A549 (cell line): ENCODE measurements around the gene PRSS23. TPM values are rescaled to one million over a fixed set of nuclear protein-coding genes. Genes with fewer than 3 reads are reported as not detected.

Experiments
- ATAC-seq, 2 experiments: fragments of 200-7000 bp in 1 of 2; fragments of >200 bp in 1 of 2; cut with Nextera tagmentation in 1 of 2; cut with Tn5 transposase in 1 of 2; 3 replicates each; pipeline versions ENCODE4 v1.8.0 to v1.9.1; 2018 to 2020; ENCODE audit warnings: mild to moderate bottlenecking in 1 of 2, moderate library complexity in 1 of 2
- CTCF ChIA-PET: fragments of 300-600 bp; sonication (Branson Sonifier 250); formaldehyde crosslinking; extraction: SDS; loops from one replicate; lab custom pipeline; 2021; ENCODE audit warnings: antibody characterized with exemption, inconsistent platforms; lab: Yijun Ruan, JAX
- POLR2A ChIA-PET: fragments of 350-600 bp; formaldehyde crosslinking; extraction: SDS; loops from one replicate; lab custom pipeline; 2021; ENCODE audit warnings: antibody characterized with exemption, inconsistent platforms; lab: Yijun Ruan, JAX
- DNase-seq, 2 experiments: peaks; one replicate each; pipeline versions ENCODE4 v3.0.0 to v3.0.0-alpha.2; 2011 to 2016; ENCODE audit warnings: low read depth in 1 of 2, low spot score in 1 of 2
- FAIRE-seq: peaks from 2 replicates; lab custom pipeline; 2011; peaks lifted over from hg19 to GRCh38; lab: Jason Lieb, UNC
- H3K27ac ChIP-seq, 2 experiments: fragments of >200 bp; sonication (Bioruptor Twin); formaldehyde crosslinking; 3 replicates each; pipeline ENCODE4 v1.5.1; 2016 to 2017
- H3K4me1 ChIP-seq: fragments of >200 bp; sonication (Bioruptor Twin); formaldehyde crosslinking; 3 replicates; pipeline ENCODE4 v1.6.1; 2016
- H3K4me2 ChIP-seq: fragments of >200 bp; sonication (Bioruptor Twin); formaldehyde crosslinking; 3 replicates; pipeline ENCODE4 v1.6.1; 2016
- H3K4me3 ChIP-seq: fragments of >200 bp; sonication (Bioruptor Twin); formaldehyde crosslinking; 3 replicates; pipeline ENCODE4 v1.5.1; 2016
- H3K9me3 ChIP-seq: fragments of >200 bp; sonication (Bioruptor Twin); formaldehyde crosslinking; 3 replicates; pipeline ENCODE4 v1.6.1; 2016
- BCL3 ChIP-seq: fragments of >200 bp; sonication (Bioruptor Twin); formaldehyde crosslinking; IDR thresholded peaks from 3 replicates; pipeline ENCODE4 v1.6.1; 2016
- CBX2 ChIP-seq: fragments of 200-600 bp; sonication (generic); IDR thresholded peaks from 2 replicates; pipeline ENCODE4 v1.6.1; 2016; ENCODE audit warnings: low read depth, mild to moderate bottlenecking, borderline replicate concordance
- CEBPB ChIP-seq, 2 experiments: fragments of >200 bp in 1 of 2; sonication (Bioruptor Twin) in 1 of 2; formaldehyde crosslinking in 1 of 2; IDR thresholded peaks; 2 replicates each; pipeline ENCODE4 v1.6.1; 2012 to 2016
- CTCF ChIP-seq: fragments of >200 bp; sonication (Bioruptor Twin); formaldehyde crosslinking; IDR thresholded peaks from 3 replicates; pipeline ENCODE4 v1.5.1; 2016
- EP300 ChIP-seq, 2 experiments: fragments of >200 bp; sonication (Bioruptor Twin); formaldehyde crosslinking; IDR thresholded peaks; 2 replicates in 1 of 2; 3 replicates in 1 of 2; pipeline ENCODE4 v1.6.1; 2016 to 2017
- ESRRA ChIP-seq: fragments of 150-350 bp; IDR thresholded peaks from 2 replicates; pipeline ENCODE4 v1.6.1; 2014; ENCODE audit warnings: mild to moderate bottlenecking, low read length, borderline replicate concordance
- FOSB ChIP-seq: fragments of 250-450 bp; sonication (Bioruptor Pico); IDR thresholded peaks from 2 replicates; pipeline ENCODE4 v1.5.0; 2020; ENCODE audit warnings: mild to moderate bottlenecking, moderate library complexity
- FOSL2 ChIP-seq, 2 experiments: fragments of 450-650 bp in 1 of 2; fragments of >200 bp in 1 of 2; sonication (Bioruptor Twin) in 1 of 2; formaldehyde crosslinking; IDR thresholded peaks; 2 replicates each; pipeline versions ENCODE4 v1.5.0 to v1.6.1; 2016 to 2020; ENCODE audit warnings: mild to moderate bottlenecking in 1 of 2, moderate library complexity in 1 of 2
- FOXS1 ChIP-seq: fragments of 250-450 bp; sonication (Bioruptor Pico); IDR thresholded peaks from 2 replicates; pipeline ENCODE4 v1.5.0; 2020; ENCODE audit warnings: mild to moderate bottlenecking, moderate library complexity
- HOXA7 ChIP-seq: fragments of 250-450 bp; sonication (Bioruptor Pico); IDR thresholded peaks from 2 replicates; pipeline ENCODE4 v1.5.0; 2020; ENCODE audit warnings: mild to moderate bottlenecking, moderate library complexity
- JUN ChIP-seq, 2 experiments: fragments of >200 bp; sonication (Bioruptor Twin); formaldehyde crosslinking; IDR thresholded peaks; 2 replicates in 1 of 2; 3 replicates in 1 of 2; pipeline ENCODE4 v1.6.1; 2016 to 2017
- KDM5A ChIP-seq: fragments of 200-600 bp; sonication (generic); IDR thresholded peaks from 2 replicates; pipeline ENCODE4 v1.6.1; 2016; ENCODE audit warnings: antibody characterized with exemption, mild to moderate bottlenecking
- MAX ChIP-seq: IDR thresholded peaks from 2 replicates; pipeline ENCODE4 v1.6.1; 2012
- NPAS2 ChIP-seq: fragments of 250-450 bp; sonication (Bioruptor Pico); IDR thresholded peaks from 2 replicates; pipeline ENCODE4 v1.8.0; 2022; ENCODE audit warnings: mild to moderate bottlenecking, moderate library complexity, borderline replicate concordance
- POLR2A ChIP-seq: IDR thresholded peaks from 2 replicates; pipeline ENCODE4 v1.6.1; 2012; ENCODE audit warnings: mild to moderate bottlenecking, low read length
- POLR2AphosphoS2 ChIP-seq: conservative IDR thresholded peaks from 2 replicates; pipeline ENCODE4 v1.6.1; 2012; ENCODE audit warnings: low read length, improper control_type of control experiment, inconsistent platforms
- REST ChIP-seq: fragments of 200-600 bp; sonication (generic); IDR thresholded peaks from 2 replicates; pipeline ENCODE4 v1.6.1; 2016; ENCODE audit warnings: antibody characterized with exemption, mild to moderate bottlenecking, moderate library complexity
- SMC3 ChIP-seq: fragments of >200 bp; sonication (Bioruptor Twin); formaldehyde crosslinking; IDR thresholded peaks from 3 replicates; pipeline ENCODE4 v1.6.1; 2018; ENCODE audit warnings: inconsistent platforms
- SREBF2 ChIP-seq: fragments of 450-650 bp; IDR thresholded peaks from 2 replicates; pipeline ENCODE4 v1.6.1; 2014; ENCODE audit warnings: mild to moderate bottlenecking, moderate library complexity
- ZNF302 ChIP-seq: fragments of 250-450 bp; sonication (Bioruptor Pico); IDR thresholded peaks from 2 replicates; pipeline ENCODE4 v1.9.0; 2021; ENCODE audit warnings: inconsistent platforms, mild to moderate bottlenecking, moderate library complexity
- WGBS: methylation state at CpG from one replicate; pipeline ENCODE4 v1.1.6; 2017; ENCODE audit errors: missing lambda C conversion rate; 5-methylcytosine and 5-hydroxymethylcytosine counted together
- polyA plus RNA-seq, 4 experiments: library from polyadenylated mRNA; depleted of rRNA in 3 of 4; stranded (reverse); fragments of >200 nt; fragmentation: RNase III in 1 of 4; extraction: RNeasy Plus Mini Kit Qiagen cat#74134 plus additional on column Dnase treatment in 1 of 4; gene quantifications; 2 replicates in 3 of 4; 3 replicates in 1 of 4; pipeline ENCODE4 v1.2.3, GENCODE V29; 2011 to 2017

The PRSS23 gene
- polyA plus RNA-seq, 2 of the 4 experiments (the other 2 are of a cell fraction): 217 to 240 TPM

- Histone ChIP-seq H3K4me1 (peaks cover 64% of the 10 kb centered on the region), H3K27ac (peak overlapping the region; percentile 93 to 96), H3K4me3 (peak overlapping the region; percentile 85), H3K4me2 (peak overlapping the region; percentile 88), H3K9me3 (no peaks in the 10 kb centered on the region)
- ChIA-PET POLR2A (interaction anchor here (0.6 to 5.4 kb wide), 19 partner anchors 10 to 341 kb away, joined by 3 to 36 read pairs (median 8); partner anchors contain the start of gene ME3), CTCF (interaction anchor here (1.1 to 7.4 kb wide), 10 partner anchors 10 to 344 kb away, joined by 3 to 44 read pairs (median 8); no protein-coding TSS in a partner anchor)
- DNase-seq: no peak
- no peak for FAIRE-seq
- 0% methylated on average over 9 of the region's 9 CpGs for WGBS
- TF ChIP-seq KDM5A (no peak), FOSB (CRISPR knock-in tag) (peak; percentile 63; the same call in 1 of the 2 replicates), JUN (IDR thresholded peaks at IDR 0.05) (0 out of 5 replicates have a peak, but pooled peaks of 1 of the 2 experiments have one; percentile 1), POLR2AphosphoS2 (no peak), SREBF2 (no peak), HOXA7 (CRISPR knock-in tag) (peak; percentile 22; the same call in 1 of the 2 replicates)
- ATAC-seq: 0 out of 6 replicates have a peak, but pooled peaks of 1 of the 2 experiments have one; percentile 0
Measured at GRCh38 chr11:86800960-86801272, 574 bp downstream of the PRSS23 start.

GRCh38 chr11:86801364-86801763 is 1.0 kb downstream of the PRSS23 start:
- Histone ChIP-seq H3K9me3 (no peaks in the 10 kb centered on the region), H3K27ac (peak overlapping the region; percentile 93 to 96), H3K4me3 (peak overlapping the region; percentile 85), H3K4me2 (peak overlapping the region; percentile 88), H3K4me1 (peaks cover 65% of the 10 kb centered on the region)
- peak in 1 of 2 experiments; percentile 4; a peak in 2 of 6 replicates for ATAC-seq
- ChIA-PET POLR2A (interaction anchor here (0.6 to 5.4 kb wide), 12 partner anchors 10 to 317 kb away, joined by 3 to 36 read pairs (median 17); partner anchors contain the start of gene ME3), CTCF (interaction anchor here (0.8 to 7.4 kb wide), 10 partner anchors 10 to 316 kb away, joined by 3 to 44 read pairs (median 3); no protein-coding TSS in a partner anchor)
- TF ChIP-seq CBX2: no peak
- no peak for TF ChIP-seq ZNF302 (CRISPR knock-in tag)
- no peak for TF ChIP-seq SREBF2
- TF ChIP-seq HOXA7 (CRISPR knock-in tag): peak; percentile 10
- 0 out of 2 replicates have a peak, but pooled peaks have one; percentile 39 for TF ChIP-seq MAX
- no peak for TF ChIP-seq FOXS1 (CRISPR knock-in tag)
- TF ChIP-seq SMC3: no peak
- TF ChIP-seq ESRRA: no peak
- no peak for TF ChIP-seq FOSL2 (IDR thresholded peaks at IDR 0.05)
- TF ChIP-seq FOSL2 (CRISPR knock-in tag; IDR thresholded peaks at IDR 0.05): no peak
- TF ChIP-seq POLR2A: no peak
- no peak for TF ChIP-seq NPAS2 (CRISPR knock-in tag)
- TF ChIP-seq JUN (IDR thresholded peaks at IDR 0.05): peak in 1 of 2 experiments; percentile 28; a peak in 1 of 5 replicates
- DNase-seq: peak in 1 of 2 experiments; percentile 44
- WGBS: 11% methylated on average over 2 of the region's 2 CpGs
- peak; percentile 56 for FAIRE-seq

- DNase-seq: no peak
- ATAC-seq: peak in 1 of 2 experiments; percentile 2; a peak in 3 of 6 replicates
- FAIRE-seq: no peak
- no peak for TF ChIP-seq ESRRA
- no peak for TF ChIP-seq POLR2A
- no peak for TF ChIP-seq CEBPB (IDR thresholded peaks at IDR 0.05)
- H3K27ac ChIP-seq: peak overlapping the region; percentile 93 to 96
- peak overlapping the region; percentile 88 for H3K4me2 ChIP-seq
- H3K4me1 ChIP-seq: peaks cover 66% of the 10 kb centered on the region
- WGBS: 10% methylated on average over 5 of the region's 5 CpGs
- ChIA-PET CTCF (interaction anchor here (0.6 to 7.4 kb wide), 16 partner anchors 15 to 405 kb away, joined by 3 to 44 read pairs (median 4); partner anchors contain the start of gene ME3), POLR2A (interaction anchor here (1.4 to 5.4 kb wide), 5 partner anchors 10 to 208 kb away, joined by 3 to 32 read pairs (median 17); partner anchors contain the start of gene ME3)
- peak overlapping the region; percentile 85 for H3K4me3 ChIP-seq
- H3K9me3 ChIP-seq: no peaks in the 10 kb centered on the region
Measured at GRCh38 chr11:86802146-86802545, 1.8 kb downstream of the PRSS23 start.

GRCh38 chr11:86802601-86803051 is 2.3 kb downstream of the PRSS23 start:
- Histone ChIP-seq H3K4me1 (peaks cover 65% of the 10 kb centered on the region), H3K4me3 (peak overlapping the region; percentile 85), H3K4me2 (peak overlapping the region; percentile 88), H3K9me3 (no peaks in the 10 kb centered on the region), H3K27ac (peak overlapping the region; percentile 93 to 96)
- POLR2A ChIA-PET: interaction anchor here (0.7 to 5.4 kb wide), 4 partner anchors 9 to 194 kb away, joined by 3 to 24 read pairs (median 5); partner anchors contain the start of gene ME3
- ATAC-seq (peak; percentile 40 to 70; a peak in 5 of 6 replicates), FAIRE-seq (peak; percentile 76), DNase-seq (peak; percentile 62 to 84)
- CTCF ChIA-PET: interaction anchor here (0.6 to 7.4 kb wide), 20 partner anchors 10 to 405 kb away, joined by 3 to 44 read pairs (median 4); no protein-coding TSS in a partner anchor
- 1% methylated on average over 3 of the region's 3 CpGs for WGBS
- TF ChIP-seq FOSL2 (IDR thresholded peaks at IDR 0.05) (0 out of 2 replicates have a peak, but pooled peaks have one; percentile 7), FOSL2 (CRISPR knock-in tag; IDR thresholded peaks at IDR 0.05) (peak; percentile 5), SMC3 (peak; percentile 71), EP300 (IDR thresholded peaks at IDR 0.05) (0 out of 5 replicates have a peak, but pooled peaks of 1 of the 2 experiments have one; percentile 16), REST (no peak), CTCF (peak; percentile 49), BCL3 (0 out of 3 replicates have a peak, but pooled peaks have one; percentile 30)
